GM21515 (cell line): Measurements from ENCODE around the gene SLC35G6.

Source experiments
- ATAC-seq: cut with Tn5 transposase; IDR thresholded peaks from one replicate; pipeline ENCODE4 v1.9.1; 2021; ENCODE audit not compliant: unreplicated experiment

SLC35G6 gene

DNA sequence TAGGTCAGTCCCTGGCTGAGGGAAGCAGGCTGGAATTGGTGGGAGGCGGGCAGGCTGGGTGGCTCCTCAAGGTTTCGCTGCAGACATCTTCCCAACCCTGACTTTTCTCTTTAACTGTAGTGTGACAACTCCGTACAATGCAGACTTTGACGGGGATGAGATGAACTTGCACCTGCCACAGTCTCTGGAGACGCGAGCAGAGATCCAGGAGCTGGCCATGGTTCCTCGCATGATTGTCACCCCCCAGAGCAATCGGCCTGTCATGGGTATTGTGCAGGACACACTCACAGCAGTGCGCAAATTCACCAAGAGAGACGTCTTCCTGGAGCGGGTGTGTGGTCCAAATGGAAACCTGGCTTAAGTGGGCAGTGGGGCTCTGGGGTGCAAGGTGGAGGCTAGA is 17.9 kb downstream of the SLC35G6 start:
- no peak for ATAC-seq

- no peak for ATAC-seq
Measured at GRCh38 chr17:7501729-7502128, 20.5 kb downstream of the SLC35G6 start.

GRCh38 chr17:7502171-7502847 is 21.1 kb downstream of the SLC35G6 start:
- no peak for ATAC-seq

DNA sequence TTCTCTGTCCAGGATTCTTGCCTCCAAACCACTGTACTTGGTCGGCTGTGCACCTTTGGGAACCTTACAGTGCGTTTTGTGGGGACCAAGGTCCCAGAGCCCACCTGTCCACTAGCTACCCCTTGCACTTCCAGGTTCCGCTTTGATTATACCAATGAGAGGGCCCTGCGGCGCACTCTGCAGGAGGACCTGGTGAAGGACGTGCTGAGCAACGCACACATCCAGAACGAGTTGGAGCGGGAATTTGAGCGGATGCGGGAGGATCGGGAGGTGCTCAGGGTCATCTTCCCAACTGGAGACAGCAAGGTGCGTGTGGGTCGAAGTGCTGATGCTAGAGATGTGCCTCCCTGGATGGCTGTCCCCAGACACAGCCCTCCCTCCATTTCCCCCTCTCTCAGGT is 21.7 kb downstream of the SLC35G6 start:
- ATAC-seq: no peak

GRCh38 chr17:7503521-7503920 is 22.3 kb downstream of the SLC35G6 start:
- no peak for ATAC-seq

- ATAC-seq: no peak
Measured at GRCh38 chr17:7508145-7508544, 26.9 kb downstream of the SLC35G6 start.

GRCh38 chr17:7508846-7509245 is 27.6 kb downstream of the SLC35G6 start:
- no peak for ATAC-seq

DNA sequence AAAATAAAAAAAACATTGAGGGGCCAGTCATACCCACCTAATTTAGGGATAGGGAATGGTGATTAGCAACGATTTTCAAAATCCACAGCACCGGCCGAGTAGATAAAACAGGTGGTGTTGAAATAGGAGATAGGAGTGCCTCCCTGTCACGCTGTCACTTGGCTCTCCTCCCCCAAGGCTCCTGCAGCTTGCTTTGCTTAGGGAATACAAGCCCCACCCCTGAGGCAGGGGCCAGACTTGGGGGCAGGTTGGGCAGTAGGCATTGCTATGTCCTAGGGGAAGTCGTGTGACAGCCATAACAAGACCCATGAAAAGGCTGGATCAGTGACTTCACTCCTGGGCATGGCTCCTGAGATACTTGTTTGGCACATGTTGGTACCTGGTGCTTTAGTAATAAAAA is 28.7 kb downstream of the SLC35G6 start:
- ATAC-seq: no peak

DNA sequence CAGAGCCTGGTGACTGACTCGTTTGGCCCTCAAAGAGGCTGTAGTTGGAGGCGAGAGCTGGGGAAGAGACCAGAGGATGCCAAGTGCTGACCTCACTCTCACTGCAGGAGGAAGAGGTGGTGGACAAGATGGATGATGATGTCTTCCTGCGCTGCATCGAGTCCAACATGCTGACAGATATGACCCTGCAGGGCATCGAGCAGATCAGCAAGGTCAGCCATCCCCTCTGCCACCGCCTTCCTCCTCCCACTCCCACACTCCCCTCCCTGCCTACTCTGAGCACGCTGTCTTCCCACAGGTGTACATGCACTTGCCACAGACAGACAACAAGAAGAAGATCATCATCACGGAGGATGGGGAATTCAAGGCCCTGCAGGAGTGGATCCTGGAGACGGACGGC is 29.9 kb downstream of the SLC35G6 start:
- ATAC-seq: no peak

DNA sequence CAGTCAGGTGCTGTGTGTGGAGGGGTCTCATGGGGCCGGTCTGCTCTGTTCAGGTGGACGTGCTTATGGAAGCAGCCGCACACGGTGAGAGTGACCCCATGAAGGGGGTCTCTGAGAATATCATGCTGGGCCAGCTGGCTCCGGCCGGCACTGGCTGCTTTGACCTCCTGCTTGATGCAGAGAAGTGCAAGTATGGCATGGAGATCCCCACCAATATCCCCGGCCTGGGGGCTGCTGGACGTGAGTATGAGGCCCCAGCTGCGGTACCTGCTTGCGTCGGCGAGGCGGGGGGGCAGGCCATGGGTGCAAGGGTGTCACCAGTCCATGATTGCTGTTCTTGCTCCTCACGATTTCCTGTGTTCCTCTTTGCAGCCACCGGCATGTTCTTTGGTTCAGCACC is 30.9 kb downstream of the SLC35G6 start:
- ATAC-seq: no peak

GRCh38 chr17:7512824-7513540 is 31.7 kb downstream of the SLC35G6 start:
- ATAC-seq: no peak

GRCh38 chr17:7513850-7514419 is 32.7 kb downstream of the SLC35G6 start:
- no peak for ATAC-seq

DNA sequence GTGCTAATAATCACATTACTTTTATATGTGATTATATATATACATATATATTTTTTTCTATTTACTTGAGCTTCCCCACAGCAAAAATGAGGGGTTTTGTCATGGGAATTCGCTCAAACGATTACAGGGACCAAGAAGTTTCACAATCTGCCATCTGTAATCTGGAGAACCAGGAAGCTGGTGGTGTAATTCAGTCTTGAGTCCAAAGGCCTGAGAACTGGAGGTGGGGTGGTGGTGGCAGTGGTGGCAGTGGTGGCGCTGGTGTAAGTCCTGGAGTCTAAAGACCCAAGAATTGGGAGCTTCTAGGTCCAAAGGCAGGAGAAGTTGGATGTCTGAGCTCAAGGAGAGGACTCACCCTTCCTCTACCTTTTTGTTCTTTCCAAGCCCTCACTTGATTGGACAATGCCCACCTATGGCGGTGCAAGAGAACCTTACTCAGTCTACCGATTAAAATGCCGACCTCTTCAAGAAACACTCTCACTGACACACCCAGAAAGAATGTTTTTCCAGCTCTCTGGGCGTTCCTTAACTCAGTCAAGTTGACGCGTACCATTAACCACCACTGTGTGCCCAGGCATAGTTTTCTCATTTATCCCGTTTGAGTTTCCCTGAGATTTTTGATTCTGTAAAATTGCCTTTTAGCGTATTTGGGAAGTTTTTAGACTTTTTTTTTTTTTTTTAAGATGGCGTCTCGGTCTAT is 34.8 kb downstream of the SLC35G6 start:
- ATAC-seq: no peak

GRCh38 chr17:7523033-7523432 is 41.8 kb downstream of the SLC35G6 start:
- ATAC-seq: no peak

DNA sequence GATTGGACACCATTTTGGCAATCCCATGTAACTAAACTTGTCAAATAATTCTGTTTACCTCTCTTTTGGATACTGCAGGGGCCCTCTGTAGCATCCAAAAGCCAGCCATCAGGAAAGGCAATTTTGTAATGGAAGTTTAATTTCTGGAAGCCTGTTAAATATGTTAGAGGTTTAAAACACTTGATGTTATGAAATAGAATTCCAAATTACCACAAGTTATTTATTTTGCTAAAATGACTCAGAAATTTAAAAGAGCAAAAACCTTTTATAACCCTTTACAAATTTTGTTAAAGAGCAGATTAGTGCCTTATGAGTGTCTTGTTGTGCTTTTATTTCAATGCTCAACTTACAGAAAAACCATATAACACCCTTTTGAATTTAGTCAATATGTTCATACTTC is 47.6 kb downstream of the SLC35G6 start:
- no peak for ATAC-seq

DNA sequence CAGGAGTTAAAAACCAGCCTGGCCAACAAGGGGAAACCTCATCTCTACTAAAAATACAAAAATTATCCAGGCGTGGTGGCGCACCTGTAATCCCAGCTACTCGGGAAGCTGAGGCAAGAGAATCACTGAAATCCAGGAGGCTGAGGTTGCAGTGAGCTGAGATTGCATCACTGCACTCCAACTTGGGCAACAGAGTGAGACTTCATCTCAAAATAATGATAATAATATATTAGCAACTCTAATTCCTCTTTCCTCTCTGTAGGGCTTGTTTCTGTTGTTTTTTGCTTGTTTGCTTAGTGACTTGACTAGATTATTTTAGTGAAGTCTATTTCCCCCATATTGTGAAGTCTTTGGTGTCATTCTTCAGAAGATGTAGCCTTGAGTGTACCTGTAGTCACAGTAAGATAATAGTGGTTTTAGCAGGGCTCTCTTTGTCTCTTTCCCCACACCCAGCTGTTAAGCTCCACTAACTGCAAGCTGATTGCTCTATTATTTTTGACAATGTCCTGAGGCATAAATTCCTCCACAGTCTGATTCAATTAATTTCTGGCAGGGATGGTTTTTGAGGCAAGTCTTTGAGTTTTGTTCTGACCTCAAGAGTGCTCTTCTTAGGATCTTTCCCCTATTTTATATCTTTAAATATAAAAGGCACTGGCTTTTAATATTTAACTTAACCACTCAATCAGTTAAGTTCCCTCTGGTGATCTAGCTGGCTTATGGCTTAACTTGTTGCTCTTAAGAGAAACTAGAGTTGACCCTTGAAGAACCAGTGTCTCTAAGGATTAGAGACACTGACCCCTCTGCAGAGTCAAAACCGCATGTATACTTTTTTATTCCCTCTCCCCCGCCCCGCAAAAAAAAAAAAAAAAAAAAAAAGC is 49.0 kb downstream of the SLC35G6 start:
- ATAC-seq: no peak
